Activated T-helper 1 cell treated with anti-CD3 and anti-CD28 coated beads, Interleukin-12 subunit alpha, Interleukin-12 subunit beta, Interleukin-2, Interleukin-4 antibody, amounts not matched to agents 30 ng/mL and 10 ng/mL and 1 ng/mL, durations not matched to agents 14 hours and 24 hours and 36 hours (primary cell): Measurements from ENCODE around the gene CASP3. TPM values are rescaled to one million over a fixed set of nuclear protein-coding genes. Genes with fewer than 3 reads are reported as not detected.
"Not testable (repeated sequence)": the region's sequence is repeated elsewhere in the genome, so short reads cannot be mapped to it uniquely, and the experiment has no call there.

ENCODE experiments used
- DNase-seq: peaks from one replicate; pipeline ENCODE4 v3.0.0; 2021; ENCODE audit warnings: low spot score
- H3K27ac Mint-ChIP-seq: one replicate; pipeline ENCODE4 v1.8.0; 2021; ENCODE audit warnings: mild to moderate bottlenecking, mixed read lengths
- H3K27me3 Mint-ChIP-seq: one replicate; pipeline ENCODE4 v1.8.0; 2022; ENCODE audit warnings: mild to moderate bottlenecking, moderate library complexity, mixed read lengths; ENCODE audit not compliant: insufficient read depth
- H3K36me3 Mint-ChIP-seq: one replicate; pipeline ENCODE4 v1.8.0; 2021; ENCODE audit warnings: low read depth, mixed read lengths
- H3K4me1 Mint-ChIP-seq: one replicate; pipeline ENCODE4 v1.8.0; 2021; ENCODE audit warnings: low read depth, mixed read lengths
- H3K4me3 Mint-ChIP-seq: one replicate; pipeline ENCODE4 v1.8.0; 2021; ENCODE audit warnings: mild to moderate bottlenecking, moderate library complexity, mixed read lengths
- H3K9me3 Mint-ChIP-seq: one replicate; pipeline ENCODE4 v1.8.0; 2021; ENCODE audit warnings: mixed read lengths
- intact Hi-C: fragments of 100-400 bp; cut with micrococcal nuclease; formaldehyde crosslinking; loops from one replicate; pipeline ENCODE4 v1.15.1; 2024
- total RNA-seq: library from RNA; stranded (reverse); gene quantifications from 2 replicates; pipeline ENCODE4 v1.2.3, GENCODE V29; 2022

Gene CASP3
- total RNA-seq, 1 donor from 2014 or later = 116 TPM

DNA sequence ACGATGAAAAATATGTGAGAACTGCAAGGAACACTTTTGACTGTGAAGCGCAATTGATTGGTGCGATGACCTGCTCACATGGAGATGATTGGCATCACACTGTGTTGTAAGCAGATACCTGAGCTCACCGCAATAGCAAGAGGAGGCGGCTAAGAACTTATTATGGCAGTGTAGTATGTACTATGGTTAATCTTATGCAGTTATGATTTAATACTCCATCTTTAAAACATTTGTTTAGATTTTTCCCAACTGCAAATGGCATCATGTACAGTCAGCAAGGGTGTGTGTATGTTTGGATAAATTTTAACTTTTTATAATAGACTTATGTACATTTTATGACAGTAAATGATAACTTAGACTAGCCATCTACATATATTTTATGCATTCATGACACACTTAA lies 25.8 kb upstream of the CASP3 start:
- intact Hi-C loops = no loop called here
- H3K36me3 Mint-ChIP-seq = peaks cover 16% of the 10 kb centered on the region
- H3K27ac Mint-ChIP-seq = no peak overlapping the region
- no peaks in the 10 kb centered on the region for H3K9me3 Mint-ChIP-seq
- no peak overlapping the region for H3K4me3 Mint-ChIP-seq
- peaks cover 9% of the 10 kb centered on the region for H3K4me1 Mint-ChIP-seq
- H3K27me3 Mint-ChIP-seq = no peaks in the 10 kb centered on the region
- no peak for DNase-seq

DNA sequence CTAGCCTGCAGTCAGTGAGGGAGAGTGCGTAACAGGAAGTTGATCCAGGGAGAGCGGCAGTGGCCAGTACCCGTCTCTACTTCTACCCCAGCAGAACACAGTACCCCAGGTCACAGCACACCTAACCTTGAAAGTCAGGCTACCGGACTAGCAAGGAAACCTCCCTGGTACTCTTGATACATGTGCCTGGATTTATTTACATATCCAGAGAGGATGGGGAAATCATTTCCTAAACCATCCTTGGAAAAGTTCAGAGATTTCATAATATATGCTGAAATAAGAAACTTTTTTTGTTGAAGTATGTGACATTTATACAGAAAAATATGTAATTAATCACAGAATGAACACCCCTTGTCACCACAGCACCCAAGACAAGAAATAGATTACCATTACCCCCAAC lies 24.8 kb upstream of the CASP3 start:
- Mint-ChIP-seq H3K27me3 (no peaks in the 10 kb centered on the region), H3K9me3 (no peaks in the 10 kb centered on the region), H3K36me3 (peaks cover 19% of the 10 kb centered on the region), H3K4me1 (peaks cover 19% of the 10 kb centered on the region), H3K27ac (no peak overlapping the region), H3K4me3 (no peak overlapping the region)
- no peak for DNase-seq
- intact Hi-C loops = no loop called here

DNA sequence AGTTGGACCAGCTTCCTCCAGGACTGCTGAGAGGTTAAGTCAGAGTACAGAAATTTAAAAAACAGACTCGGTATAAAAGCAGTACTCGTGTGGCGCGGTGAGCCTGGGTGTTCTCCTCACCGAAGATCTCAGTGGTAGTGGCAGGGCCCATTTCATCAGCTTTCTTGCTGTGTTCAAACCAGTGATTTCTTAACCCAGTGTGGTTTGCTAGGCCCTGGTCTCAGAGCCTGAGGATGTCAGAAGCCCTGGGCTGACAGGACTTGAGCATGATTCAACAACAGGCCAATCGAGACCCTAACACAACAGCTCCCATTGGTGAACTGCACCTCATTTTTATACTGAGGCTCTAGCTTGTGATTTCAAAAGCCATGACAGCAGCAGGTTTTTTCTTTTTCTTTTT lies 23.5 kb upstream of the CASP3 start:
- peaks cover 31% of the 10 kb centered on the region for H3K4me1 Mint-ChIP-seq
- no peak for DNase-seq
- H3K27ac Mint-ChIP-seq = no peak overlapping the region
- intact Hi-C loops = no loop called here
- H3K27me3 Mint-ChIP-seq = no peaks in the 10 kb centered on the region
- no peak overlapping the region for H3K4me3 Mint-ChIP-seq
- peaks cover 30% of the 10 kb centered on the region for H3K36me3 Mint-ChIP-seq
- no peaks in the 10 kb centered on the region for H3K9me3 Mint-ChIP-seq

DNA sequence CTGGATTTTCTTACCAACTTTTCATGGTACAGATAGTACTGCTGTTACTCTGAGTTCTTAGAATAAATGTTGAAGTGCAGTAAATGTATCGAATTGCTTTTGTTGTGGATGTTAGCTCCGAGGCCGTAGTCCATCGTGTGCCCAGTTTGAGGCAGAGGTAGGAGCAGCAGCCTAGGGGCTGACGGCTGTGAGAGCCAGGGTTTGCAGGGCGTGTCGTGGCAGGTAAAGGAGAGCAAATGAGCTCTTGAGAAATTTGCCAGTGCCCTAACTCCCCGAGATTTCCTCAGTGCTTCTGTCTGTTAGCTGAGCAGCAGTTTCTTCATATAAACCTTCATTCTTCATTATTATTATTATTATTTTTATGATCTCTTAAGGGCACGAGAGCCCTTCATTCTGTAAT lies 21.9 kb upstream of the CASP3 start:
- no peaks in the 10 kb centered on the region for H3K9me3 Mint-ChIP-seq
- intact Hi-C loops = no loop called here
- no peak overlapping the region for H3K27ac Mint-ChIP-seq
- H3K27me3 Mint-ChIP-seq = no peaks in the 10 kb centered on the region
- H3K36me3 Mint-ChIP-seq = peaks cover 31% of the 10 kb centered on the region
- H3K4me3 Mint-ChIP-seq = no peak overlapping the region
- H3K4me1 Mint-ChIP-seq = peaks cover 36% of the 10 kb centered on the region
- no peak for DNase-seq

DNA sequence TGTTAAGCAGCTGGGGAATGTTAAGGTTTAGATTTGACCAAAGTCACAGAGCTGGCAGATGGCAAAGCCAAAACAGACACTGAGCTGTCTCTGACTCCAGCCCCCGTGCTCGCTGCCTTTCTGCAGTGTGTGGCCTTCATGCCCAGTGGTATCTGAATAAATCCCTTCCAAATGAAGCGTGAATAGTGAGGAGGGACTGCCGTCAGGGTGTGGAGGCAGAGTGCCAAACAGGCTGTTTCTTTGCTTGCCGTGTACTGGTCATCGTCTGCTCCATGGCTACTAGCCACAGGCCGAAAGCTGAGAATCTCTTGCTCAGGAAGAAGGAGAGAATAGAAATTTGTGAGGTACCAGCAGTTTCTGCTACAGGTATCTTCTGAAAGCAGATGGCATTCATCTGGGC lies 20.0 kb upstream of the CASP3 start:
- Mint-ChIP-seq H3K27ac (peak overlapping the region; percentile 51), H3K27me3 (no peaks in the 10 kb centered on the region), H3K9me3 (no peaks in the 10 kb centered on the region), H3K4me1 (peaks cover 42% of the 10 kb centered on the region), H3K4me3 (peak overlapping the region; percentile 35), H3K36me3 (peaks cover 28% of the 10 kb centered on the region)
- intact Hi-C loops = no loop called here
- DNase-seq = no peak

DNA sequence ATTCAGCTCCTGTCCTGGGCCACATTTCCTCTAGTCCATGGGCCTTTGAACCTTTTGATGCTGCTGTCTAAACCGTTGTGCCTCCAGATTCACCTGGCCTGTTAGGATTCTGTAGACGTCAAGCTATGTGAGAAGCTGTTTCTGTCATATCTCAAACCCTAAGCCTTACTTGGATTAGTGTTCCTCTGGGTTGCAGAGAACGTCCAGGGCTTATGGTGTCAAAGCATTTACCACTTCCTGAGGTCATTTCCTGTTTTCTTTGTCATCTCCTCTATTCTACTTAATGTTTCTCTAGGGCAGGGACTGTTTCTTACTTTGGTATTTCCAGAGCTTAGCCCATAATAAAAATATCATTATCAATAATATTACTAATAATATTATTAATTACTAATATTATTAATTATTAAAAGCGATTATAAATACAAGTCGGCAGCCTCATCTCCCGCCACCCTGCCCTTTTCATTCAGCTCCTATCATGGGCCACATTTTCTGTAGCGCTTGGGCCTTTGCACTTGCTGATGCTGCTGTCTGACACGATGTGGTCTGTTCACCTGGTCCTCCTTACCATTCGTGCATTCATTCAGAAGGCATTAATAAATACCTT lies 19.4 kb upstream of the CASP3 start:
- intact Hi-C loops = loop anchor here (1.0 kb wide), 1 partner anchor 19 kb away; the partner anchor contains the start of genes CASP3 and PRIMPOL
- Mint-ChIP-seq H3K4me3 (peak overlapping the region; percentile 35), H3K27me3 (no peaks in the 10 kb centered on the region), H3K4me1 (peaks cover 42% of the 10 kb centered on the region), H3K9me3 (no peaks in the 10 kb centered on the region), H3K27ac (peak overlapping the region; percentile 82), H3K36me3 (peaks cover 28% of the 10 kb centered on the region)
- DNase-seq = no peak

DNA sequence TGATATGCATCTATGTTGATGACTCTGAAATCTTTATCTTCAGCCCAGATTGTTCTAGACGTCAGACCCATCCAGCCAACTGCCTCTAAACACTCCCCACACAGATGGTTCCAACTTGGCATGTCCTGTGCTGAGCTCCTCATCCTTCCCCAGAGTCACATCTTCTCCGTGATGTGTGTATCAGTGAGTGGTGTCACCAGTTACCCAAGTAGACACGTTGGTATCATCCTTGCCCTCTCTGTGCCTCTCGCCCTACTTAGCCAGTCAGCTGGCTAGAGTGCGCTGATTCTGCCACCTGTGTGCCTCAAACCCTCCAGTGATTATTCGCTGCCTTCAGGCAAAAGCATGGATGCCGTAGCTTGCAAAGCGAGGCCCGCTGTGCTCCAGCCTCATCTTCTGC lies 18.8 kb upstream of the CASP3 start:
- intact Hi-C loops = loop anchor here (1.0 kb wide), 1 partner anchor 19 kb away; the partner anchor contains the start of genes CASP3 and PRIMPOL
- H3K27me3 Mint-ChIP-seq = no peaks in the 10 kb centered on the region

DNA sequence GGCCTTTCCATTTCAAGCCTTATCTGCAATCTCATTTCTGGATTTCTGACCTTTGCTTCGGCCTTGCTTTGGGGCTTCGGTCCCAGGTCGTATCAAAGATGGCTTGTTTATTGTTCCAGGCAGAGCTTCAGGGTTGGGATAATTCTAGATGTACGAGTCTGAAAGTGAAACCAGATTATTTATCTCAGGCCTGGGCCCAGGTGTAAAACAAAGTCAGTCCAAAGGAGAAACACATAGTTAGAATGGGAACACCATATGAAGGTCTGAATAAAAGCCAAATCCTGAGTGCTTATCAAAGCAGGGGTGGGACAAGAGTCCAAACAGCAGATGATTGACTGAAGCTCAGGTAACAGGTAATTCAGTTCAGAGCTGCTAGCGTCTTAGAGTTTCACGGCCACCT lies 17.4 kb upstream of the CASP3 start:
- intact Hi-C loops = no loop called here
- Mint-ChIP-seq H3K4me1 (peaks cover 42% of the 10 kb centered on the region), H3K4me3 (no peak overlapping the region), H3K27me3 (no peaks in the 10 kb centered on the region), H3K27ac (peak overlapping the region; percentile 12), H3K9me3 (no peaks in the 10 kb centered on the region), H3K36me3 (peaks cover 25% of the 10 kb centered on the region)
- DNase-seq = no peak

More for the DNA sequence above, 18.8 kb upstream of the CASP3 start:
- no peak overlapping the region for H3K4me3 Mint-ChIP-seq
- H3K27ac Mint-ChIP-seq = peak overlapping the region; percentile 82
- peaks cover 42% of the 10 kb centered on the region for H3K4me1 Mint-ChIP-seq
- H3K9me3 Mint-ChIP-seq = no peaks in the 10 kb centered on the region
- no peak for DNase-seq
- peaks cover 28% of the 10 kb centered on the region for H3K36me3 Mint-ChIP-seq

DNA sequence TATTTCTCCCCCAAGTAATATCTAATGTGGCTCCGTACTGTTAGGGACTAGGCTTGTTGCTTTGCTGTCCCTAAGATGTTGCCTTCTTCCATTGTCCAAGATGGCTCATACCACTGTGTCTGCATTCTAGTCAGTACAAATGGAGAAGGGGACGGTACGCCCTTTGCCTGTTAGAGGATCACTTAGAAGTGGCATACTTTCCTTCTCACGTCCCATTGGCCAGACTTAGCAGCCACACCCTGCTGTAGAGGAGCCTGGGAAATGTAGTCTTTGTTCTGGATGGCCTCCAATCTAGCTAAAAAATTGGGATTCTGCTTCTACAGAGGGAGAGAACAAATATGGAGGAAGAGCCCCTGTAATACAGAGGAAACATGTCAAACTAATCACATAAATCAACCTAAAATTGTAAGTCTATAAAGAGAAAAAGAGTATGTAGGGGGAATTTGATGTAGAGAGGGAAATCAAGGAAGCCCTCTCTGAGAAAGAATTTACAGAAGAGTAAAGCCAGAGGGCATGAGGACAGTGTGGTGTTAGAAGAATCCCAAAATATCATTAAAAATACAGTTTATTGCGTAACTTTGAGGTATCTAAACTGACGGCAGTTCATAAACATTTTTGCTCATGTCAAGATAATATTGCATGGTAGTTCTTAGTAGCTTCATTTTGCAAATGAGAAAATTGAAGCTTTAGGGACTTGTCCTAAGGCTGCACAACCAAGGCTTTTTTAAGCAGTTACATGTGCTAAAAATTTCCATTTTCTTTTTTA lies 15.4 kb upstream of the CASP3 start:
- Mint-ChIP-seq H3K27me3 (no peaks in the 10 kb centered on the region), H3K9me3 (no peaks in the 10 kb centered on the region), H3K27ac (no peak overlapping the region), H3K4me1 (peaks cover 34% of the 10 kb centered on the region), H3K4me3 (no peak overlapping the region), H3K36me3 (peaks cover 23% of the 10 kb centered on the region)
- no peak for DNase-seq
- intact Hi-C loops = no loop called here

DNA sequence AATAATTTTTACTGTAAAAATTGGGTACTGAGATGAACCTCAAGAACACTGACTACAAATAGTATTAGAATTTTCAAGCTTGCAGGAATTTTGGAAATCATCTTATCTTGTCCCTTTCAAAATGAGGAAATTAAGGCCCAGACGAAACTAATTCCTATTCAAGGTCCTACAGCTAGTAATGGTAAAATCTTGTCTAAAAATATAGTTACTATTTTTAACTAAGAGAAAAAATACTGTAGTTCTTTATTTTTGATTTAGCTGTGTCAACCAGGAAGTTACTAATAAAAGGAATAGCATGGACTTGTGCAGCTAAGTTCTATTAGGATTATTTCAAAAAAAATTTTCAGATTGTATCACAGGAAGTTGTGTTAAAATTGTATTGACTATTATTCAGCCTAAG lies 13.0 kb upstream of the CASP3 start:
- Mint-ChIP-seq H3K4me3 (no peak overlapping the region), H3K9me3 (no peaks in the 10 kb centered on the region), H3K36me3 (peaks cover 9% of the 10 kb centered on the region), H3K27ac (no peak overlapping the region), H3K27me3 (no peaks in the 10 kb centered on the region), H3K4me1 (peaks cover 13% of the 10 kb centered on the region)
- DNase-seq = no peak
- intact Hi-C loops = no loop called here

DNA sequence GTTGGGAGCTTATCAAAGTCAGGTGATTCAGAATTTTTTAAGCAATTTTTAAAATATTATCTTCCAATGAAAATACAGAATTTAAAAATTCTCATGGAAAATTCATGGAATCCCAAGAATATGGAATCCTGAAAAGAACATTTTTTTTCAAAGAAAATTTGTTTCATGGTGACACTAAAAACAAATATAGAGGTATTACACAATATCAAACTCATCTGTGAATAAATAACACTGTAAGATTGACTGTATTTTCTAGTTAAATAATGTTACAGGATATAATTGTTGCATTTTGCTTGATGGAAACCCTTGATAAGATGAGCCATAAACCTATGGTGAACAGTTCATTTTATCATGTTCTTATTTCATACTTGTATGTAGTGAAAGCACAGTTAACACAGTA lies 11.7 kb upstream of the CASP3 start:
- no peaks in the 10 kb centered on the region for H3K27me3 Mint-ChIP-seq
- no peak overlapping the region for H3K4me3 Mint-ChIP-seq
- DNase-seq = no peak
- intact Hi-C loops = no loop called here
- peaks cover 16% of the 10 kb centered on the region for H3K36me3 Mint-ChIP-seq
- peaks cover 13% of the 10 kb centered on the region for H3K4me1 Mint-ChIP-seq
- no peaks in the 10 kb centered on the region for H3K9me3 Mint-ChIP-seq
- H3K27ac Mint-ChIP-seq = no peak overlapping the region

DNA sequence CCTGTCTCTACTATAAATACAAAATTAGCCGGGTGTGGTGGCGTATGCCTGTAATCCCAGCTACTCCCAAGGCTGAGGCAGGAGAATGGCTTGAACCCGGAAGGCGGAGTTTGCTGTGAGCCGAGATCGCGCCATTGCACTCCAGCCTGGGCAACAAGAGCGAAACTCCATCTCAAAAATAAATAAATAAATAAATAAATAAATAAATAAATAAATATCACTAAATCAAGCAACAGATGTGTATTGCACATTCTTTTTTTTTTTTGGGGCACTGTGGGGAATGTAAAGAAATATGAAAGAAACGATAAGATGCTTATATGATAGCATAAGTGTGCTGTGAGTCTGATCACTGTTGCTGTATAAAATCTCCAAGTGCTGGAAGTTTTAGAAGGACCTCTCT lies 8.6 kb upstream of the CASP3 start:
- DNase-seq, H3K27me3 Mint-ChIP-seq, H3K9me3 Mint-ChIP-seq, H3K27ac Mint-ChIP-seq, H3K4me3 Mint-ChIP-seq, intact Hi-C loops, H3K4me1 Mint-ChIP-seq: not testable (repeated sequence)
- peaks cover 17% of the 10 kb centered on the region for H3K36me3 Mint-ChIP-seq

DNA sequence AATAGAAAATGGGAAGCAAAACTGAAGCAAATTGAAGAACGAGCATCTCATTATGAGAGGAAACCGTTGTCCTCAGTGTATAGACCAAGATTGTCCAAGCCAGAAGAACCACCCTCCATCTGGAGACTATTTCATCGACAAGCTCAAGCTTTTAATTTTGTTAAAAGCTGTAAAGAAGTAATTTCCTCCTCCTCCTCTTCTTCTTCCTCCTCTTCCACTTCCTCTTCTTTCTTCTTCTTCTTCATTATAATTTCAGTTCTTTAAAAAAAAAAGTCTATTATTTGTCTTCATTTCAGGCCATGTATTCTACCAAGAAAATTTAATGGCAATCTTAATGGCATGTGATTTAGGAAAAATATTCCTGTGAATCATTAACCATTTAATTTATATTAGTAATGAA lies 7.9 kb upstream of the CASP3 start:
- Mint-ChIP-seq H3K4me1 (peaks cover 14% of the 10 kb centered on the region), H3K9me3 (no peaks in the 10 kb centered on the region), H3K27ac (no peak overlapping the region), H3K4me3 (no peak overlapping the region), H3K27me3 (no peaks in the 10 kb centered on the region), H3K36me3 (peaks cover 18% of the 10 kb centered on the region)
- intact Hi-C loops = no loop called here
- DNase-seq = no peak
